ENCODE data around the gene TRIP10. TPM values are rescaled to one million over a fixed set of nuclear protein-coding genes. Genes with fewer than 3 reads are reported as not detected.

The TRIP10 gene
- total and polyA plus RNA-seq, 10 of the 15 experiments (the other 5 are each of a cell fraction or from before 2014, with no cell fraction given) = 0.79 to 54.5 (median 32.5) TPM

- peak; percentile 66; the same call in 1 of the 2 replicates for TF ChIP-seq PKNOX1 (IDR thresholded peaks at IDR 0.05)
- TF ChIP-seq YY1 (IDR thresholded peaks at IDR 0.05; ENCODE audit: low read depth, low read length) = 0 out of 2 replicates have a peak, but pooled peaks have one; percentile 28
- 0 out of 2 replicates have a peak, but pooled peaks have one; percentile 43 for TF ChIP-seq ZBTB40 (IDR thresholded peaks at IDR 0.05; ENCODE audit: borderline replicate concordance)
- no peak for TF ChIP-seq SIX5 (IDR thresholded peaks at IDR 0.05; ENCODE audit: low read depth, low read length, severe bottlenecking)
- TF ChIP-seq CHD2 (IDR thresholded peaks at IDR 0.05; ENCODE audit: borderline replicate concordance, low read depth, low read length) = no peak
- TF ChIP-seq MTA2 (IDR thresholded peaks at IDR 0.05; ENCODE audit: low read depth) = no peak
- no peak for TF ChIP-seq TARDBP (IDR thresholded peaks at IDR 0.05; ENCODE audit: borderline replicate concordance)
- TF ChIP-seq RAD51 (IDR thresholded peaks at IDR 0.05) = no peak
- TF ChIP-seq NFYB (IDR thresholded peaks at IDR 0.05; ENCODE audit: insufficient read depth, low read depth, low read length) = no peak
- TF ChIP-seq SMARCA5 (IDR thresholded peaks at IDR 0.05) = peak; percentile 58; the same call in 1 of the 2 replicates
- 0 out of 2 replicates have a peak, but pooled peaks have one; percentile 14 for TF ChIP-seq PAX5 (IDR thresholded peaks at IDR 0.05; ENCODE audit: borderline replicate concordance, low read depth, low read length)
- TF ChIP-seq IRF3 (IDR thresholded peaks at IDR 0.05) = peak; percentile 36; the same call in 1 of the 2 replicates
Observed at GRCh38 chr19:6767081-6767356, 27.5 kb downstream of the TRIP10 start (continued).

All from GM12878 (cell line).